ENCODE measurements around the gene SEC22C.

- TF ChIP-seq TAF1 (IDR thresholded peaks at IDR 0.05; ENCODE audit: borderline replicate concordance, insufficient read depth, low read length) (no peak), POLR2AphosphoS5 (IDR thresholded peaks at IDR 0.05; ENCODE audit: low read depth, low read length) (no peak)
These were observed 3.7 kb downstream of the SEC22C start for GRCh38 chr3:42578054-42578453.
